Measurements from ENCODE around the gene TDRD7.

DNA sequence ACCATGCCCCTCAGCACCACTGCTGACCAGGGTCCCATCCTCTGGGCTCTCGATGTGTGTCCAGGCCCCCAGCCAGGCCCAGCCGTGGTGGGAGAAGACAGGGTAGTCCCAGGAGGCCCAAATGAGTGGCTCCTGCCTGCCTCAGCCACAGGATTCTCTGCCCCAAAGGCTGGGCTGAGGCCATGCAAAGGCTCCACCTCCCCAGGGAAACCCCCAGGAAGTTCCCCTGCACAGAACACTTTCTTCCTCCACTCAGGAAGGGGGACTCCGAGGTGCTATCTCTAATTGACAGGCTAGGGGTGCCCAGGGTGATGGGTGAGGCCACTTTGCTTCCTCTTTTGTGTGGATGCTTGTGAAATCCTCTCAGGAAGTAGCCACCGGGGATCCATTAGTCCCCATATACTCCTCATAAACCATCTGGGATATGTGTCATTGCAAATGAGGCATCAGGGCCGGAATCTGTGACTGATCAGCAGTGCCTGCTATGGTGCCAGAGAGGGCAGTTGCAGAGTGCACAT lies 23.1 kb upstream of the TDRD7 start:
- TF ChIP-seq EZH2 (IDR thresholded peaks at IDR 0.05; ENCODE audit: insufficient read depth, low read length) = no peak
- TF ChIP-seq, protein P1, sequence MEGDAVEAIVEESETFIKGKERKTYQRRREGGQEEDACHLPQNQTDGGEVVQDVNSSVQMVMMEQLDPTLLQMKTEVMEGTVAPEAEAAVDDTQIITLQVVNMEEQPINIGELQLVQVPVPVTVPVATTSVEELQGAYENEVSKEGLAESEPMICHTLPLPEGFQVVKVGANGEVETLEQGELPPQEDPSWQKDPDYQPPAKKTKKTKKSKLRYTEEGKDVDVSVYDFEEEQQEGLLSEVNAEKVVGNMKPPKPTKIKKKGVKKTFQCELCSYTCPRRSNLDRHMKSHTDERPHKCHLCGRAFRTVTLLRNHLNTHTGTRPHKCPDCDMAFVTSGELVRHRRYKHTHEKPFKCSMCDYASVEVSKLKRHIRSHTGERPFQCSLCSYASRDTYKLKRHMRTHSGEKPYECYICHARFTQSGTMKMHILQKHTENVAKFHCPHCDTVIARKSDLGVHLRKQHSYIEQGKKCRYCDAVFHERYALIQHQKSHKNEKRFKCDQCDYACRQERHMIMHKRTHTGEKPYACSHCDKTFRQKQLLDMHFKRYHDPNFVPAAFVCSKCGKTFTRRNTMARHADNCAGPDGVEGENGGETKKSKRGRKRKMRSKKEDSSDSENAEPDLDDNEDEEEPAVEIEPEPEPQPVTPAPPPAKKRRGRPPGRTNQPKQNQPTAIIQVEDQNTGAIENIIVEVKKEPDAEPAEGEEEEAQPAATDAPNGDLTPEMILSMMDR (IDR thresholded peaks at IDR 0.05; ENCODE audit: insufficient read depth, low read depth, low read length) = no peak
